GM21619 (cell line): ENCODE measurements around the gene ELP6.
"Not testable (repeated sequence)": the region's sequence is repeated elsewhere in the genome, so short reads cannot be mapped to it uniquely, and the experiment has no call there.

Source experiments
- ATAC-seq: cut with Tn5 transposase; IDR thresholded peaks from one replicate; pipeline ENCODE4 v1.9.1; 2021; ENCODE audit not compliant: unreplicated experiment

Gene ELP6

DNA sequence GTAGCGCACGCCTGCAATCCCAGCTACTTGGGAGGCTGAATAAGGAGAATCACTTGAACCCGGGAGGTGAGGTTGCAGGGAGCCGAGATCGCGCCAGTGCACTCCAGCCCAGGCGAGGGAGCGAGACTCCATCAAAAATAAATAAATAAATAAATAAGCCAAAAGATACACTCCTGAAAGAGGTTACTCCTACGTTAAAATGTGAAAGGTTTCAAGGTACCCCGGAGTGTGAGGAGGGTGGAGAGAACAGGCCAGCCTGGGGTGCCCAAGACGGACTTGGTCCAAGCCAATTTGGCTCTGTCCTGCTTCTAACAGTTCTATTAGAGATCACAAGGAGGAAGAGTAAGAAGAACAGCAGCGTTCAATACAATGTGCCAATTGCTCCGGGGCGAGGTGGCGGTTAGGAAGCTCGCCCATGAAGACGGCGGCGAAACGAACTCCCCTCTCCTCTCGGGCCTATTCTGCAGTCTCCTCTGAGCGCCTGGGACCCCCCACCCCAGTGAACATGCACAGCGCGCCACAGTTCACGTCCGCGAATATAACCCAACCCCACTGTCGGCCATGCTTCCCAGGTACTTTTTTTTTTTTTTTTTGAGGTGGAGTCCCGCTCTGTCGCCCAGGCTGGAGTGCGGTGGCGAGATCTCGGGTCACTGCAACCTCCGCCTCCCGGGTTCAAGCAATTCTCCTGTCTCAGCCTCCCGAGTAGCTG is 942 bp downstream of the ELP6 start:
- ATAC-seq: no peak

GRCh38 chr3:47505267-47505666 is 8.2 kb downstream of the ELP6 start:
- not testable (repeated sequence) for ATAC-seq

DNA sequence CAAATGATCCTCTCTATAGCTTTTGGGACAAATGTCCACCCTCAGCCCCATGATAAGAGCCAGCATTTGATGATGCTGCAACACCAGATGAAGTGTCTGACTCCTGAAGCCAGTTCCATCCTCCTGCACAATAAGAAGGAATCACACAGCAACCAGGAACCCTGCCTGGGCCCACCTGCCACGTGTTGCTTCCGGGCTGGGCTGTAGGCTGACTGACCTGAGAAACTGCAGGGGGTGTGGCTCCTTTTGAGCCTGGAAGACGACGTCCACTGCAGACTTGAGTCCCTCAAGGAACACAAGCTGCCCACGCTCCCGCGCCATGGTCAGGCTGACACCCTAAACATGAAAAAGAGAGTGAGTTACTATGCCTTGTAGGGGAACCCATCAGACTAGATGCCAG is 9.4 kb downstream of the ELP6 start:
- no peak for ATAC-seq

DNA sequence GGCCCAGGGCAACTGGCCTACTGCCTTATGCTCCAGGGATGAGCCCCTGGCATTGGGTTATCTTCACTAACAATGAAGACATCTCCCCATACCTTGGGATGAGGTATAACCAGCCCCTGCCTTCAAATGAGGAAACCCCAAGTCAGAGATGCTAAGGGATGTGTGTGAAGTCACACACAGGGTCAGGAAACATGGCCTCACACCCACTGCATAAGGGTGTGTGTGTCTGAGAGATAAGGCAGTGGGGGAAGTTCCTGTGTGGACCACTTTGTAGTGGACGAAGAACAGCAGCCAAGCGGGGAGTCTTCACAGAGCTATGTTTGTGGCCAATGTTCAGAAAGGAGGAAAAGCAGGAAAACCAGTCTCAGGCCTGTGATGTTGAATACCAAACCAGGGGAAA is 10.5 kb downstream of the ELP6 start:
- no peak for ATAC-seq

GRCh38 chr3:47496892-47497291 is 16.6 kb downstream of the ELP6 start:
- ATAC-seq: no peak

DNA sequence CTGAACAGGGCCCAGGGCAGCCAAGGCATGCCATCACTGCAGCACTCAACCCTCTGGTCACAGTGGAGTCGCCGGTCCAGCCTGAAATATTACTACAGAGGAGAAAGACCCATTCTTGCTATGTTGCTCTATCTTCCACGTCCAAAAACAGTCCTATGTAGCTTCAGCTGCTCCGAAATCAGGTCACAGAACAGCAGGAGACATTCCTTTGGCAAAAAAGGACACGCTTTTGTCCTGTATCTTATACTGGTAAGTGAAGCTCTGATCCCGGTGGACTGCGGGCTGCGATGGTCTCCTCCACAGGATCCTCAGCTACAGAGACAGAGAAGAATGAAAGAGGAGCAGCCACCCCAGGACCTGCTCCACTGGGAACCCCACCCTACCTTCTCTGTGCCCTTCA is 17.6 kb downstream of the ELP6 start:
- no peak for ATAC-seq

GRCh38 chr3:47495111-47495510 is 18.4 kb downstream of the ELP6 start:
- ATAC-seq: no peak

GRCh38 chr3:47491777-47492176 is 21.7 kb downstream of the ELP6 start:
- no peak for ATAC-seq

- no peak for ATAC-seq
Measured at GRCh38 chr3:47491186-47491585, 22.3 kb downstream of the ELP6 start.

DNA sequence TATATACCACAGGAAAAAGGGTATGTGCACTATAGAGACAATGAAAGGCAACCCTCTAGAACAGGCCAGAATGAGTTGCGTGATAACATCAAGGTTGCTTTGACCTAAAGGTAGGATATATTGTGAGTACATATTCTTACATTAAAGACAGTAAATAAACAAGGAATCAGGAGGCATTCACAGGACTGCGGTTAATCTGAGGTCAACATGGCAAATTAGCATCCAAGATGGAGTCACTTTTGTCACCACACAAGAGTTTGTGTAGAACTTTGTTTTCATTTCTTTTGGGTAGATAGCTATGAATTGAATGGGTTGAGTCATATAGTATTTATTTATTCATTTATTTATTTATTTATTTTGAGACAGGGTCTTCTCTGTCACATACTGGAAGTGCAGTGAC is 26.2 kb downstream of the ELP6 start:
- no peak for ATAC-seq

GRCh38 chr3:47485812-47486211 is 27.7 kb downstream of the ELP6 start:
- no peak for ATAC-seq

DNA sequence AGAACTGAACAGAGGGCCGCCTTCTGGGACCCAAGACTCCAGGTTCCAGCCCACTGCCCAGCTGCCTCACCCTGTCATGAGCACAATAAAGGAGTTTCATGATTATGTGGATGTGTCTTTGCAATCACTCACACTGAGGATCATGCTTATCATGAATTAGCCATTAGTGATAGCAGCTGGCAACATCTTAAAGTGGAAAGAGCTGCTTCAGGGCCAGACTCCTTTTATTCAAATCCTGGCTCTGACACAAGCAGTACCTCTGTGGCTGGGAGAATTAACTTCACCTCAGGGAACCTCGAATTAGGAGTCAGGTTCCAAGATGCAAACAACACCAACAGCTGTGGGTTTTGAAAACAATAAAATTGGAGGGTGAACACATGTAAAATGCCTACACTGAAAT is 31.1 kb downstream of the ELP6 start:
- no peak for ATAC-seq

DNA sequence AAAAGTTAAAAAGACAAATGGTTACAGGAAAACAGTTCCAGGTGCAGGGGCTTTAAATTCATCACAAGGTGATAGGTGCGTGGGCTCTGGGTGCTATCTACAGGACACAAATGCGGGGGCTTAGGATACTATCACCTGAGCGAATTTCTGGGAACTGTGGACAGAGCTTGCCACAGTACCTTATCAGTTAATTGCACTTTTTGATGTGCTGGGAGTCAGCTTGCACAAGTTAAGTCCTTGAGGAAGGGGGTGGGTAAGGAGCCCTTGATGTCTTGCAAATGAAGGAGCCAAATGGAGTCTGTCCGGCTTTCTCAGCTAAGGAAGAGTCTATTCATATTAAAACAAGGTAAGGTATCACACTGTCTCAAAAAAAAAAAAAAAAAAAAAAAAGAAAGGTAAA is 31.7 kb downstream of the ELP6 start:
- ATAC-seq: not testable (repeated sequence)

DNA sequence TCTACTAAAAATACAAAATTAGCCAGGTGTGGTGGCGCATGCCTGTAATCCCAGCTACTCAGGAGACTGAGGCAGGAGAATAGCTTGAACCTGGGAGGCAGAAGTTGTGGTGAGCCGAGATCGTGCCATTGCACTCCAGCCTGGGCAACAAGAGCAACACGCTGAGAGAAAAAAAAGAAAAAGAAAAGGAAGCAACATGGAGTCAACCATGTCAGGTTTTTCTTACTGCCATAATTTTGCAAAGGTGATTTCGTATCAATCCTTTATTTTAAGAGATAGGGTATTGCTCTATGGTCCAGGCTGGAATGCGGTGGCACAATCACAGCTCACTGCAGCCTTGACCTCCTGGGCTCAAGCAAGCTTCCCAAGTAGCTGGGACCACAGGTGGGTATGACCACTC is 33.2 kb downstream of the ELP6 start:
- ATAC-seq: not testable (repeated sequence)

GRCh38 chr3:47479826-47480160 is 33.7 kb downstream of the ELP6 start:
- no peak for ATAC-seq

DNA sequence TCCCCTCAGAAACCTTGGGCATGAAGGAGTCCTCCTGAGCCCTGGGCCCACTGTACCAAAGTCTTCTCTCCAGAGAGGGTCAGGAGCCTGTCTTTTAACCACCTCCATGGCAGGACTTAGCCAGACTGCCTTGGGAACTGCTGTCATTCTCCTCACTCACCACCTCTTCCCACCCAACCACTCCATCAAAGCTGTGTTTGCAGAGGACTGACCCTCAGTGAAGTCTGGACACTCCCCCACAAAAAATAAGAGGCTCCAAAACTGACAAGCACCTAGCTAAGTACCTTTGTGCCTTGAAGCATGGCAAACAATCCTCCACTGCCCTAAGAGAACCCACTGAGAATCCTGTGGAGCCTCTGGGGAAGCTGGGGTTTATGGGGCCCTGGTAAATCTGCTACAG is 35.5 kb downstream of the ELP6 start:
- ATAC-seq: no peak

DNA sequence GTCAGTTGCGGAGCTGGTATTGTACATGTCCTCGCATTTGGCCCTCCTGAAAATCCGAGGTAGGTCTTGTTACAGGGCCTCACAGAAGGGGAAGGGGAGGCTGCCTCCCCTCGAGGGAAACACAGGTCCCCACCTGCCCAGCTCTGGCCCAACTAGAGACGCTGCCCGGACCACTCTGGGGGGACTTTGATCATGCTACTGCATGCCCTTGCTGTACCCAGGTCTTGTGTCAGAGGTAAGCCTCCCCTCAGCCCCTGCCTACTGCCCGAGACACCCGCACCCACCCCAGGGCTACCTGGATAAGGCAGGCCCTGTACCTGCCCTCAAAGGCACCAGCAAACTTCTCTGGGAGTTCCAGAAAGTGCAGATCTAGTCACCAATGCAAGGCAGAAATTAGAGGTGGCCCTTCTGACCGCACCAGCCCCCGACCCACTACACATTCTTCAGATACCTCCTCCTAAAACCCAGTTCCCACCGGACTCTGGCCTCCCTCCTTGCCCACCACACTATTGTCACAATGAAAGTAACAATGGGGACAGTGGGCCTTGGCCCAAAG is 36.8 kb downstream of the ELP6 start:
- no peak for ATAC-seq

DNA sequence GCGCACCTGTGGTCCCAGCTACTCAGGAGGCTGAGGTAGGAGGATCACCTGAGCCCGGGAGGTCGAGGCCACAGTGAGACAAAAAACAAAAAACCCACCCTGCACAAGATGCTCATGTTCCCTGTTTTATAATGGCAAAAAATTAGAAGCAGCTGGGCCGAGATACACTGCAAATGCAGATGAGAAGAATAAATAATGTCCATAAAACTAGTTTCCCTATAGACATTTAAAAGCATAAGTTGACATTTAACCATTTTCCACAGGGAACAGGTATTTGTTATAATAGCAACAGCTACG is 37.2 kb downstream of the ELP6 start:
- no peak for ATAC-seq

DNA sequence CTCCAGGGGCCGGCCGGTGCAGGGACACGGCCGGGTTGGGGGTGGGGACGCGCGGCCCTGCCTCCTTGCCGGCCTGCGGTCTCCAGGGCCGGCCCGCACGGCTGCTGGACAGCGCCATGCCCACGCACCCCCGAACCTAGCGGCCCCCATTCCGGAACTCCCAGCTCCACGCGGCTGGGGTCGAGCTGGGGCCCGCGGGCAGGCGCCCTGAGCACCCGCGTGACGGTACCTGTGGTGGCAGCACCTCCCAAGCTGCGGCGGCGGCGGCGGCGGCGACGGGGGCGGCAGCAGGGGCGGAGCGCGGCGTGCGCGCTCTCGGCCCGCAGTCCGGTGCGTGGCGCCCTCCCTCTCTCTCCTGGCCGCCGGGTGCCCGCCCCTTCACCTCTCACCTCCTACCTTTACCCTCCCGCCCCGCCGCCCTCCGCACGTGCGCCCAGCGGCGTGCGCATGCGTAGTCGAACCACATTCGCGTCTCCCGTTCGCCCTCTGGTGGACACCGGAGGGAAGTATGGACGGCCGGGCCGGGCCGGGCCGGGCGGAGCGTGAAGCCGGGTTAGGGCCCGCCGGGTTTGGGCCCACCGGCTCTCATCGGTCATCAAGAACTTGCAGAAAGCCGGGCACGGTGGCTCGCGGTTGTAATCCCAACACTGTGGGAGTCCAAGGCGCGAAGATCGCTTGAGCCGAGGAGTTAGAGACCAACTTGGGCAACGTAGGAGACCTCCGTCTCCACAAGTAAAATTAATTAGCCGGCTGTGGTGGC is 37.8 kb downstream of the ELP6 start, which contains the start of gene SCAP:
Gene SCAP (minus strand): TSS at position 372 of the 760 bp plus-strand sequence. CDS start 32,948 bp downstream, outside the sequence.
- peak; percentile 83 for ATAC-seq

DNA sequence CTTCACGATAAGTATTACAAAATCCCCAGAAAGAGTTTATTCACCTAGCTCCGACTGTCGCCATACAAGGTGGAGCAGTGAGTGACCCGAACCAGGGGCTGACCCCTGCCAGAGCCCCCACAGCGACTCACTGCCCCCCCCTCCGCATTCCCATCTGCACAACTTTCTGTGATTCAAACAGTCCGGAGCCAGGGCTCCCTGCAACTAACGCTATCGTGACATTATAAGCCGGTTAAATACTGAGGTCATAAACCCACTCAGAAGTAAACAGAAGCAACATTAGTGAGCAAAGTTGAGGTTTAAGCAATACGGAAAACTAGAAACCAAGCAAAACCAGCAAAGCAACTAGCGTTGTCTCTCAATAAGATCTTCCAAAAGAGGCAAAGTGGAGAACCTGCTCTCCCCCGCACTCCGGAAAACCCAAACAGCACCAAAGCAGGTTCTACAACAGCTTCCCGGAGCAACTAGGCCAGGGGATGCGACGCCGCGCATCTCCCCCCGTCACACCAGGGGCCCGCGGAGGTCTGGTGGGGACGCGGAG is 38.4 kb downstream of the ELP6 start:
- ATAC-seq: no peak

DNA sequence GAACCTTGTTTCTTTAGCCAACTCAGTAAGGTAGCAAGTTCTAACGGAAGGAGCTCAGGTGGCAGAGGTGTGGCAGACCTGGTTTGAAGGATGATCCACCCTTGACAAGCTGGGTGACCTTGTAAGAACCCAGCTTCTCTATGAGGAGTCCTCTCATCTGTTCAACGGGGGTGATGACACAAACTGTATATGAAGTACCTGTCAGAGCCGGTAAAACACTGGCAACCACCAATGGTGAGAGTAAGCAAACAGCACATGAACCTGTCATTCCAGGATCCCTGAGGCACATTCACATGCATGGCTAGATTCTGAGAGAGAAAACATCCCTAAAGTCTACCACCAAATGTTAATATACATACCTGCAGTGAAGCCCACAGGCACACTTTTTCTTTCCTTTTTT is 40.1 kb downstream of the ELP6 start:
- ATAC-seq: no peak

DNA sequence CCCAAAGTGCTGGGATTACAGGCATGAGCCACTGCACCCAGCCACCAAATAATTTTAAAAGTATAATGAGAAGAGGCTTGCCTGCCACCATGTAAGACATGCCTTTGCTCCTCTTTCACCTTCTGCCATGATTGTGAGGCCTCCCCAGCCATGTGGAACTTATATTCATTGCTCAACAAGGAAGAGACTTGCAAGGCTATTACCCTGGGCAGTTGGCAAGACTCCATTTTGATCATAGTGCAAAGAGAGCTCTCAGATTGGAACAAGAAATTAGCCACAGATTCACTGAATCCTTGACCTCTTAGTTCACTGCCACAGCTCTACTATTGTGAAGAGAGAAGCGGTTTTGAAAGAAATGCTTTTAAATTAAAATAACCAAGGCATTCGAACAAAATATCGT is 43.9 kb downstream of the ELP6 start:
- no peak for ATAC-seq
